Measurements from ENCODE around the gene SCIN. TPM values are rescaled to one million over a fixed set of nuclear protein-coding genes. Genes with fewer than 3 reads are reported as not detected.

The SCIN gene
- polyA plus RNA-seq, 1 donor from 2014 or later = 0.53 TPM

- H3F3A ChIP-seq (ENCODE audit: insufficient read depth, low read length, poor library complexity, severe bottlenecking) = no peaks in the 10 kb centered on the region
- H4K20me1 ChIP-seq (ENCODE audit: insufficient read depth) = no peaks in the 10 kb centered on the region
- no peaks in the 10 kb centered on the region for H3K27me3 ChIP-seq (ENCODE audit: insufficient read depth, low read depth, low read length)
- no peak overlapping the region for H3K27ac ChIP-seq (ENCODE audit: low read length)
- H3K9ac ChIP-seq (ENCODE audit: low read length) = no peak overlapping the region
- H3K9me3 ChIP-seq (ENCODE audit: low read length) = no peaks in the 10 kb centered on the region
- no peaks in the 10 kb centered on the region for H3K36me3 ChIP-seq (ENCODE audit: insufficient read depth, low read length)
- no peak overlapping the region for H3K4me3 ChIP-seq (ENCODE audit: low read length)
- no peak for TF ChIP-seq POLR2AphosphoS5 (IDR thresholded peaks at IDR 0.05)
- no peak for TF ChIP-seq MXI1 (conservative IDR thresholded peaks at IDR 0.05; ENCODE audit: poor library complexity, severe bottlenecking)
- no peak for TF ChIP-seq CTCF (IDR thresholded peaks at IDR 0.05; ENCODE audit: poor library complexity, severe bottlenecking)
- TF ChIP-seq EP300 (conservative IDR thresholded peaks at IDR 0.05; ENCODE audit: poor library complexity, severe bottlenecking) = no peak
- no peak for TF ChIP-seq TAF1 (IDR thresholded peaks at IDR 0.05; ENCODE audit: low read depth)
- TF ChIP-seq REST (IDR thresholded peaks at IDR 0.05; ENCODE audit: borderline replicate concordance) = no peak
- no peak for TF ChIP-seq SMC3 (conservative IDR thresholded peaks at IDR 0.05; ENCODE audit: poor library complexity)
- no peak overlapping the region for H3K4me2 ChIP-seq (ENCODE audit: low read length)
- H3K79me2 ChIP-seq (replicated peaks; ENCODE audit: insufficient read depth, low read length) = no peaks in the 10 kb centered on the region
- no peak overlapping the region for H2AFZ ChIP-seq (ENCODE audit: low read depth, low read length)
- no peaks in the 10 kb centered on the region for H3K9me2 ChIP-seq (ENCODE audit: insufficient read depth, low read length)
Measured at GRCh38 chr7:12581897-12582296, 11.4 kb downstream of the SCIN start.

GRCh38 chr7:12582362-12582761 is 11.8 kb downstream of the SCIN start:
- H3K4me3 ChIP-seq (ENCODE audit: low read length) = no peak overlapping the region
- H3K9me3 ChIP-seq (ENCODE audit: low read length) = no peaks in the 10 kb centered on the region
- no peaks in the 10 kb centered on the region for H3K79me2 ChIP-seq (replicated peaks; ENCODE audit: insufficient read depth, low read length)
- H2AFZ ChIP-seq (ENCODE audit: low read depth, low read length) = no peak overlapping the region
- no peaks in the 10 kb centered on the region for H4K20me1 ChIP-seq (ENCODE audit: insufficient read depth)
- no peaks in the 10 kb centered on the region for H3K27me3 ChIP-seq (ENCODE audit: insufficient read depth, low read depth, low read length)
- TF ChIP-seq MXI1 (conservative IDR thresholded peaks at IDR 0.05; ENCODE audit: poor library complexity, severe bottlenecking) (no peak), TAF1 (IDR thresholded peaks at IDR 0.05; ENCODE audit: low read depth) (no peak), SMC3 (conservative IDR thresholded peaks at IDR 0.05; ENCODE audit: poor library complexity) (no peak), EZH2 (IDR thresholded peaks at IDR 0.05; ENCODE audit: borderline replicate concordance, insufficient read depth, low read length, poor library complexity, severe bottlenecking) (no peak), CTCF (IDR thresholded peaks at IDR 0.05; ENCODE audit: poor library complexity, severe bottlenecking) (no peak), EP300 (conservative IDR thresholded peaks at IDR 0.05; ENCODE audit: poor library complexity, severe bottlenecking) (no peak), REST (IDR thresholded peaks at IDR 0.05; ENCODE audit: borderline replicate concordance) (no peak), RAD21 (conservative IDR thresholded peaks at IDR 0.05) (no peak), POLR2AphosphoS5 (IDR thresholded peaks at IDR 0.05) (no peak)
- no peak overlapping the region for H3K27ac ChIP-seq (ENCODE audit: low read length)
- no peaks in the 10 kb centered on the region for H3F3A ChIP-seq (ENCODE audit: insufficient read depth, low read length, poor library complexity, severe bottlenecking)
- no peak overlapping the region for H3K9ac ChIP-seq (ENCODE audit: low read length)
- H3K36me3 ChIP-seq (ENCODE audit: insufficient read depth, low read length) = no peaks in the 10 kb centered on the region
- H3K9me2 ChIP-seq (ENCODE audit: insufficient read depth, low read length) = no peaks in the 10 kb centered on the region
- no peak overlapping the region for H3K4me2 ChIP-seq (ENCODE audit: low read length)

Measured in neural cell (in vitro differentiated cells).